GM12878 (cell line): ENCODE results near the gene POU2F1. TPM values are rescaled to one million over a fixed set of nuclear protein-coding genes. Genes with fewer than 3 reads are reported as not detected.

Source experiments
- BACH1 ChIP-seq: fragments of 450-650 bp; IDR thresholded peaks from 2 replicates; pipeline ENCODE4 v1.6.1; 2017; ENCODE audit warnings: mild to moderate bottlenecking, borderline replicate concordance
- CREB1 ChIP-seq: IDR thresholded peaks from 2 replicates; pipeline ENCODE4 v1.6.1; 2012; ENCODE audit warnings: low read depth, mild to moderate bottlenecking, inconsistent platforms
- EZH2 ChIP-seq: IDR thresholded peaks from 2 replicates; pipeline ENCODE4 v1.6.1; 2012; ENCODE audit warnings: low read depth, mild to moderate bottlenecking, control low read depth, inconsistent platforms, low read length, borderline replicate concordance; ENCODE audit not compliant: control insufficient read depth
- FOXM1 ChIP-seq: IDR thresholded peaks from 2 replicates; pipeline ENCODE4 v1.6.1; 2012; ENCODE audit warnings: low read depth, mild to moderate bottlenecking, inconsistent platforms, low read length, moderate library complexity
- IKZF2 ChIP-seq, 2 experiments: fragments of 450-650 bp; IDR thresholded peaks; 2 replicates each; pipeline ENCODE4 v1.6.1; 2017; ENCODE audit warnings: mild to moderate bottlenecking in 2 of 2, moderate library complexity in 2 of 2
- LARP7 ChIP-seq: fragments of 450-650 bp; IDR thresholded peaks from 2 replicates; pipeline ENCODE4 v1.6.1; 2017; ENCODE audit warnings: mild to moderate bottlenecking
- NFIC ChIP-seq: IDR thresholded peaks from 2 replicates; pipeline ENCODE4 v1.6.1; 2012; ENCODE audit warnings: low read depth, mild to moderate bottlenecking, inconsistent platforms, low read length, moderate library complexity
- POLR2AphosphoS2 ChIP-seq: IDR thresholded peaks from 2 replicates; pipeline ENCODE4 v1.6.1; 2011; ENCODE audit warnings: low read depth, mild to moderate bottlenecking, low read length, improper control_type of control experiment, moderate library complexity
- POU2F2 ChIP-seq: IDR thresholded peaks from 3 replicates; pipeline ENCODE4 v1.6.1; 2011; ENCODE audit warnings: low read depth, mild to moderate bottlenecking, low read length, borderline replicate concordance
- YY1 ChIP-seq: IDR thresholded peaks from 2 replicates; pipeline ENCODE4 v1.6.1; 2011; ENCODE audit warnings: low read depth, mild to moderate bottlenecking, low read length
- ZNF207 ChIP-seq: fragments of 450-650 bp; IDR thresholded peaks from 2 replicates; pipeline ENCODE4 v1.6.1; 2014; ENCODE audit warnings: antibody characterized with exemption, mild to moderate bottlenecking, borderline replicate concordance
- ZSCAN29 ChIP-seq: fragments of 450-650 bp; IDR thresholded peaks from 2 replicates; pipeline ENCODE4 v1.6.1; 2017; ENCODE audit warnings: mild to moderate bottlenecking, moderate library complexity
- polyA plus RNA-seq, 11 experiments: library from polyadenylated mRNA; depleted of rRNA in 4 of 11; unstranded in 6 of 11; stranded (reverse) in 5 of 11; fragments of >200 nt; fragmentation: Nextera tagmentation in 4 of 11; fragmentation: Illumina TruSeq in 1 of 11; extraction: Ambion mirVana in 4 of 11; extraction: Trizol in 1 of 11; gene quantifications; 1 replicate in 1 of 11; 2 replicates in 10 of 11; pipeline versions ENCODE4 v1.2.1 to v1.2.3, GENCODE V29; 2011 to 2016; ENCODE audit warnings: inconsistent platforms in 2 of 11, missing spikeins in 2 of 11, low read depth in 1 of 11
- total RNA-seq, 4 experiments: library from RNA; depleted of rRNA in 3 of 4; stranded (reverse); fragments of >200 nt in 3 of 4; fragmentation: Illumina TruSeq in 1 of 4; extraction: Trizol in 1 of 4; gene quantifications; 2 replicates each; pipeline versions ENCODE4 v1.2.1 to v1.2.3, GENCODE V29; 2013 to 2021
- TF ChIP-seq, protein P1 (sequence below): fragments of 450-650 bp; formaldehyde crosslinking; IDR thresholded peaks from 2 replicates; pipeline ENCODE4 v1.4.0; 2020; ENCODE audit warnings: mild to moderate bottlenecking, moderate library complexity
- TF ChIP-seq, protein P2 (sequence below): fragments of 450-650 bp; IDR thresholded peaks from 2 replicates; pipeline ENCODE4 v1.6.1; 2016; ENCODE audit warnings: mild to moderate bottlenecking, moderate library complexity, borderline replicate concordance
- TF ChIP-seq, protein P3 (sequence below): IDR thresholded peaks from 2 replicates; pipeline ENCODE4 v1.6.1; 2011; ENCODE audit warnings: borderline replicate concordance, low read depth, mild to moderate bottlenecking, moderate library complexity, low read length; ENCODE audit not compliant: insufficient read depth, poor library complexity, severe bottlenecking
- TF ChIP-seq, protein P4 (sequence below): fragments of 450-650 bp; conservative IDR thresholded peaks from 2 replicates; pipeline ENCODE4 v1.6.1; 2017; ENCODE audit warnings: mild to moderate bottlenecking, moderate library complexity

Gene POU2F1
- total and polyA plus RNA-seq, 10 of the 15 experiments (the other 5 are each of a cell fraction or from before 2014, with no cell fraction given) = 2.5 to 21.7 (median 12.5) TPM

DNA sequence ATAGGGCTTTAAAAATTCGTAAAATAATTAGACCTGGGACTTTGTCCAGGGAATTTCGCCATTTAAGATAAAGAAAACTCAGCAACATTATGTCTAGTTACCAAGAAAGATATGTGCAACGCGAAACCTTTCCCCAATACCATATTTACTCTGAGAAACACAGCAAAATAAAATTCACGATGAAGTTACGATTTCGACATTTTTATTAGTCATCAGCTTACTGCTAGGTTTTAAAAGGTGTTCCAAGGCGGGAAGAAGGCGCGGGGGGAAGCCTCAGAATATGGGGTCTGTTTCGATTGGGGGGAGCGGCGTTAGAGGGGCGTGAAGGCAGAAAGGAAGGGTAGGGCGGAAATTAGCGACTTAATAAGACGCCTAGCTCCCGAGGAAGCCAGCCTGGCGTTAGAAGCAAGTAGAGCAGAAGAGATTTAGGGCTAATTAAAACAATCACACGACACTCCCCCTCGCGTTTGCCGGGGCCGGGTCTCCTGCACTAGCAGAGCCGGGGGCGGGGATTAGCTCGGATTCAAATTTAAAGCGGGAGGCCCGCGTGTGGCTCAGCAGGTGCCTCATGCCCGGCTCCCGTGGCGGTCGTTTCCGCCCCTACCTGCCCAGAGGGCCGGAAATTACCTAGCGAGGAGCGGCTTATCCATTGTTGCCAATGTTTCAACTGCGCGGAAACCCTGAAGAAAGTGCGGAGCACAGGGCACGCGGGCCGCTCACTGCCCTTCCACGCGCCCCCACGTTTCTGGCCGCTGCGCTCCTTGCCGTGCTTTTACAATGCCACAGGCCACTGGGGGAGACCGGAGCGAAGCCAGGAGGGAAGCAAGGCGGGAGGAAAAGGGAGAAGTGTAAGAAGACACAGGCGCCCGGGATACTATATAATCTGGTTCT, 795 bp upstream of the POU2F1 start (continued):
- TF ChIP-seq, protein P1, sequence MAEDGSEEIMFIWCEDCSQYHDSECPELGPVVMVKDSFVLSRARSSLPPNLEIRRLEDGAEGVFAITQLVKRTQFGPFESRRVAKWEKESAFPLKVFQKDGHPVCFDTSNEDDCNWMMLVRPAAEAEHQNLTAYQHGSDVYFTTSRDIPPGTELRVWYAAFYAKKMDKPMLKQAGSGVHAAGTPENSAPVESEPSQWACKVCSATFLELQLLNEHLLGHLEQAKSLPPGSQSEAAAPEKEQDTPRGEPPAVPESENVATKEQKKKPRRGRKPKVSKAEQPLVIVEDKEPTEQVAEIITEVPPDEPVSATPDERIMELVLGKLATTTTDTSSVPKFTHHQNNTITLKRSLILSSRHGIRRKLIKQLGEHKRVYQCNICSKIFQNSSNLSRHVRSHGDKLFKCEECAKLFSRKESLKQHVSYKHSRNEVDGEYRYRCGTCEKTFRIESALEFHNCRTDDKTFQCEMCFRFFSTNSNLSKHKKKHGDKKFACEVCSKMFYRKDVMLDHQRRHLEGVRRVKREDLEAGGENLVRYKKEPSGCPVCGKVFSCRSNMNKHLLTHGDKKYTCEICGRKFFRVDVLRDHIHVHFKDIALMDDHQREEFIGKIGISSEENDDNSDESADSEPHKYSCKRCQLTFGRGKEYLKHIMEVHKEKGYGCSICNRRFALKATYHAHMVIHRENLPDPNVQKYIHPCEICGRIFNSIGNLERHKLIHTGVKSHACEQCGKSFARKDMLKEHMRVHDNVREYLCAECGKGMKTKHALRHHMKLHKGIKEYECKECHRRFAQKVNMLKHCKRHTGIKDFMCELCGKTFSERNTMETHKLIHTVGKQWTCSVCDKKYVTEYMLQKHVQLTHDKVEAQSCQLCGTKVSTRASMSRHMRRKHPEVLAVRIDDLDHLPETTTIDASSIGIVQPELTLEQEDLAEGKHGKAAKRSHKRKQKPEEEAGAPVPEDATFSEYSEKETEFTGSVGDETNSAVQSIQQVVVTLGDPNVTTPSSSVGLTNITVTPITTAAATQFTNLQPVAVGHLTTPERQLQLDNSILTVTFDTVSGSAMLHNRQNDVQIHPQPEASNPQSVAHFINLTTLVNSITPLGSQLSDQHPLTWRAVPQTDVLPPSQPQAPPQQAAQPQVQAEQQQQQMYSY (CRISPR knock-in tag) = 0 out of 2 replicates have a peak, but pooled peaks have one; percentile 3
- TF ChIP-seq ZSCAN29 (no peak), ZNF207 (peak; percentile 89; the same call in 1 of the 2 replicates), NFIC (peak; percentile 58; the same call in 1 of the 2 replicates), POLR2AphosphoS2 (peak; percentile 58; the same call in 1 of the 2 replicates), BACH1 (0 out of 2 replicates have a peak, but pooled peaks have one; percentile 24), POU2F2 (peak; percentile 30; the same call in 1 of the 3 replicates), IKZF2 (IDR thresholded peaks at IDR 0.05) (no peak; a peak in 1 of 4 replicates), CREB1 (0 out of 2 replicates have a peak, but pooled peaks have one; percentile 30), LARP7 (peak; percentile 59), YY1 (no peak), FOXM1 (0 out of 2 replicates have a peak, but pooled peaks have one; percentile 10), EZH2 (no peak)
- TF ChIP-seq, protein P2, sequence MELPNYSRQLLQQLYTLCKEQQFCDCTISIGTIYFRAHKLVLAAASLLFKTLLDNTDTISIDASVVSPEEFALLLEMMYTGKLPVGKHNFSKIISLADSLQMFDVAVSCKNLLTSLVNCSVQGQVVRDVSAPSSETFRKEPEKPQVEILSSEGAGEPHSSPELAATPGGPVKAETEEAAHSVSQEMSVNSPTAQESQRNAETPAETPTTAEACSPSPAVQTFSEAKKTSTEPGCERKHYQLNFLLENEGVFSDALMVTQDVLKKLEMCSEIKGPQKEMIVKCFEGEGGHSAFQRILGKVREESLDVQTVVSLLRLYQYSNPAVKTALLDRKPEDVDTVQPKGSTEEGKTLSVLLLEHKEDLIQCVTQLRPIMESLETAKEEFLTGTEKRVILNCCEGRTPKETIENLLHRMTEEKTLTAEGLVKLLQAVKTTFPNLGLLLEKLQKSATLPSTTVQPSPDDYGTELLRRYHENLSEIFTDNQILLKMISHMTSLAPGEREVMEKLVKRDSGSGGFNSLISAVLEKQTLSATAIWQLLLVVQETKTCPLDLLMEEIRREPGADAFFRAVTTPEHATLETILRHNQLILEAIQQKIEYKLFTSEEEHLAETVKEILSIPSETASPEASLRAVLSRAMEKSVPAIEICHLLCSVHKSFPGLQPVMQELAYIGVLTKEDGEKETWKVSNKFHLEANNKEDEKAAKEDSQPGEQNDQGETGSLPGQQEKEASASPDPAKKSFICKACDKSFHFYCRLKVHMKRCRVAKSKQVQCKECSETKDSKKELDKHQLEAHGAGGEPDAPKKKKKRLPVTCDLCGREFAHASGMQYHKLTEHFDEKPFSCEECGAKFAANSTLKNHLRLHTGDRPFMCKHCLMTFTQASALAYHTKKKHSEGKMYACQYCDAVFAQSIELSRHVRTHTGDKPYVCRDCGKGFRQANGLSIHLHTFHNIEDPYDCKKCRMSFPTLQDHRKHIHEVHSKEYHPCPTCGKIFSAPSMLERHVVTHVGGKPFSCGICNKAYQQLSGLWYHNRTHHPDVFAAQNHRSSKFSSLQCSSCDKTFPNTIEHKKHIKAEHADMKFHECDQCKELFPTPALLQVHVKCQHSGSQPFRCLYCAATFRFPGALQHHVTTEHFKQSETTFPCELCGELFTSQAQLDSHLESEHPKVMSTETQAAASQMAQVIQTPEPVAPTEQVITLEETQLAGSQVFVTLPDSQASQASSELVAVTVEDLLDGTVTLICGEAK = peak; percentile 58; the same call in 1 of the 2 replicates
- TF ChIP-seq, protein P3, sequence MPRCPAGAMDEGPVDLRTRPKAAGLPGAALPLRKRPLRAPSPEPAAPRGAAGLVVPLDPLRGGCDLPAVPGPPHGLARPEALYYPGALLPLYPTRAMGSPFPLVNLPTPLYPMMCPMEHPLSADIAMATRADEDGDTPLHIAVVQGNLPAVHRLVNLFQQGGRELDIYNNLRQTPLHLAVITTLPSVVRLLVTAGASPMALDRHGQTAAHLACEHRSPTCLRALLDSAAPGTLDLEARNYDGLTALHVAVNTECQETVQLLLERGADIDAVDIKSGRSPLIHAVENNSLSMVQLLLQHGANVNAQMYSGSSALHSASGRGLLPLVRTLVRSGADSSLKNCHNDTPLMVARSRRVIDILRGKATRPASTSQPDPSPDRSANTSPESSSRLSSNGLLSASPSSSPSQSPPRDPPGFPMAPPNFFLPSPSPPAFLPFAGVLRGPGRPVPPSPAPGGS = no peak
- TF ChIP-seq, protein P4, sequence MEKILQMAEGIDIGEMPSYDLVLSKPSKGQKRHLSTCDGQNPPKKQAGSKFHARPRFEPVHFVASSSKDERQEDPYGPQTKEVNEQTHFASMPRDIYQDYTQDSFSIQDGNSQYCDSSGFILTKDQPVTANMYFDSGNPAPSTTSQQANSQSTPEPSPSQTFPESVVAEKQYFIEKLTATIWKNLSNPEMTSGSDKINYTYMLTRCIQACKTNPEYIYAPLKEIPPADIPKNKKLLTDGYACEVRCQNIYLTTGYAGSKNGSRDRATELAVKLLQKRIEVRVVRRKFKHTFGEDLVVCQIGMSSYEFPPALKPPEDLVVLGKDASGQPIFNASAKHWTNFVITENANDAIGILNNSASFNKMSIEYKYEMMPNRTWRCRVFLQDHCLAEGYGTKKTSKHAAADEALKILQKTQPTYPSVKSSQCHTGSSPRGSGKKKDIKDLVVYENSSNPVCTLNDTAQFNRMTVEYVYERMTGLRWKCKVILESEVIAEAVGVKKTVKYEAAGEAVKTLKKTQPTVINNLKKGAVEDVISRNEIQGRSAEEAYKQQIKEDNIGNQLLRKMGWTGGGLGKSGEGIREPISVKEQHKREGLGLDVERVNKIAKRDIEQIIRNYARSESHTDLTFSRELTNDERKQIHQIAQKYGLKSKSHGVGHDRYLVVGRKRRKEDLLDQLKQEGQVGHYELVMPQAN = peak; percentile 100
